BJ (cell line): ENCODE results near the gene SRPRB. TPM values are rescaled to one million over a fixed set of nuclear protein-coding genes. Genes with fewer than 3 reads are reported as not detected.

Experiments
- CTCF ChIA-PET: fragments of 350-600 bp; formaldehyde crosslinking; extraction: SDS; loops from one replicate; lab custom pipeline; 2021; ENCODE audit warnings: antibody characterized with exemption, inconsistent platforms; lab: Yijun Ruan, JAX
- POLR2A ChIA-PET: fragments of 300-600 bp; sonication (Branson Sonifier 250); formaldehyde crosslinking; extraction: SDS; loops from one replicate; lab custom pipeline; 2021; ENCODE audit warnings: antibody characterized with exemption; lab: Charles Lee
- DNase-seq: peaks from one replicate; pipeline ENCODE4 v3.0.0-alpha.2; 2011; ENCODE audit warnings: low read depth
- H3K27me3 ChIP-seq: 2 replicates; pipeline ENCODE4 v1.6.0; 2011; ENCODE audit warnings: low read length; ENCODE audit not compliant: control insufficient read depth, insufficient read depth
- H3K36me3 ChIP-seq: 2 replicates; pipeline ENCODE4 v1.5.1; 2011; ENCODE audit warnings: low read length; ENCODE audit not compliant: control insufficient read depth, insufficient read depth
- H3K4me3 ChIP-seq: 2 replicates; pipeline ENCODE4 v1.5.1; 2011; ENCODE audit warnings: low read depth, mild to moderate bottlenecking, control low read depth, low read length
- CTCF ChIP-seq: IDR thresholded peaks from 2 replicates; pipeline ENCODE4 v1.5.1; 2011; ENCODE audit warnings: low read depth, mild to moderate bottlenecking, control low read depth, inconsistent platforms, low read length, moderate library complexity; ENCODE audit not compliant: insufficient read depth
- polyA plus RNA-seq: library from polyadenylated mRNA; depleted of rRNA; stranded (reverse); fragments of >200 nt; gene quantifications from 2 replicates; pipeline ENCODE4 v1.2.3, GENCODE V29; 2011

SRPRB gene
- polyA plus RNA-seq, 1 experiment: 36.0 TPM

- H3K4me3 ChIP-seq: no peak overlapping the region
- no peak for TF ChIP-seq CTCF
- CTCF ChIA-PET: no interaction called here
- H3K36me3 ChIP-seq: no peaks in the 10 kb centered on the region
- POLR2A ChIA-PET: no interaction called here
- DNase-seq: no peak
- H3K27me3 ChIP-seq: no peaks in the 10 kb centered on the region; the same call in none of the 2 replicates
Observed at GRCh38 chr3:133763797-133764683, 41.6 kb upstream of the SRPRB start.

- no peak for TF ChIP-seq CTCF
- Histone ChIP-seq H3K36me3 (no peaks in the 10 kb centered on the region), H3K27me3 (no peaks in the 10 kb centered on the region; the same call in none of the 2 replicates), H3K4me3 (no peak overlapping the region)
- DNase-seq: no peak
- ChIA-PET CTCF (interaction anchor here (0.5 kb wide), 1 partner anchor 749 kb away, joined by 3 read pairs; no protein-coding TSS in a partner anchor), POLR2A (no interaction called here)
Observed at GRCh38 chr3:133765256-133765655, 40.4 kb upstream of the SRPRB start.

GRCh38 chr3:133767607-133768006 lies 38.0 kb upstream of the SRPRB start:
- Histone ChIP-seq H3K4me3 (no peak overlapping the region), H3K27me3 (no peaks in the 10 kb centered on the region; the same call in none of the 2 replicates), H3K36me3 (no peaks in the 10 kb centered on the region)
- no peak for TF ChIP-seq CTCF
- POLR2A ChIA-PET: no interaction called here
- CTCF ChIA-PET: no interaction called here
- no peak for DNase-seq

- no peaks in the 10 kb centered on the region; the same call in none of the 2 replicates for H3K27me3 ChIP-seq
- no peak for TF ChIP-seq CTCF
- no peaks in the 10 kb centered on the region for H3K36me3 ChIP-seq
- POLR2A ChIA-PET: no interaction called here
- DNase-seq: no peak
- CTCF ChIA-PET: no interaction called here
- no peak overlapping the region for H3K4me3 ChIP-seq
Observed at GRCh38 chr3:133769536-133769935, 36.1 kb upstream of the SRPRB start.

- POLR2A ChIA-PET: no interaction called here
- no peak for TF ChIP-seq CTCF
- CTCF ChIA-PET: no interaction called here
- Histone ChIP-seq H3K4me3 (no peak overlapping the region), H3K27me3 (peaks cover 2% of the 10 kb centered on the region; the same call in 1 of the 2 replicates), H3K36me3 (no peaks in the 10 kb centered on the region)
- no peak for DNase-seq
Observed at GRCh38 chr3:133773732-133774131, 31.9 kb upstream of the SRPRB start.
